H9 (cell line): ENCODE data around the gene INPP5F. TPM values are rescaled to one million over a fixed set of nuclear protein-coding genes. Genes with fewer than 3 reads are reported as not detected.

ENCODE experiments used
- DNase-seq: peaks from one replicate; pipeline ENCODE4 v3.0.0-alpha.2; 2017
- H2AFZ ChIP-seq: one replicate; pipeline ENCODE4 v1.6.1; 2013; ENCODE audit warnings: mild to moderate bottlenecking, low read length, control low read depth, moderate library complexity
- H2AK5ac ChIP-seq: 2 replicates; pipeline ENCODE4 v1.6.1; 2013; ENCODE audit warnings: low read length, control low read depth, mixed read lengths; ENCODE audit not compliant: insufficient read length
- H2BK120ac ChIP-seq: one replicate; pipeline ENCODE4 v1.6.1; 2013; ENCODE audit warnings: low read depth, mild to moderate bottlenecking, low read length, control low read depth, inconsistent platforms; ENCODE audit not compliant: poor library complexity, severe bottlenecking
- H2BK12ac ChIP-seq: 2 replicates; pipeline ENCODE4 v1.6.1; 2013; ENCODE audit warnings: low read length, control low read depth, mixed read lengths, low read depth; ENCODE audit not compliant: insufficient read length
- H2BK15ac ChIP-seq: 2 replicates; pipeline ENCODE4 v1.6.1; 2013; ENCODE audit warnings: low read depth, low read length, control low read depth
- H2BK20ac ChIP-seq: one replicate; pipeline ENCODE4 v1.6.1; 2013; ENCODE audit warnings: low read depth, mild to moderate bottlenecking, low read length, control low read depth, inconsistent platforms; ENCODE audit not compliant: poor library complexity, severe bottlenecking
- H2BK5ac ChIP-seq: 2 replicates; pipeline ENCODE4 v1.6.1; 2013; ENCODE audit warnings: low read length, control low read depth, mixed read lengths; ENCODE audit not compliant: insufficient read length
- H3K14ac ChIP-seq: 2 replicates; pipeline ENCODE4 v1.6.1; 2013; ENCODE audit warnings: low read length, control low read depth; ENCODE audit not compliant: insufficient read depth
- H3K18ac ChIP-seq: 2 replicates; pipeline ENCODE4 v1.6.1; 2013; ENCODE audit warnings: low read depth, mild to moderate bottlenecking, mixed read lengths, low read length, control low read depth; ENCODE audit not compliant: insufficient read length
- H3K23ac ChIP-seq: 2 replicates; pipeline ENCODE4 v1.6.1; 2013; ENCODE audit warnings: low read length, control low read depth, mixed read lengths, low read depth; ENCODE audit not compliant: insufficient read length
- H3K23me2 ChIP-seq: 2 replicates; pipeline ENCODE4 v1.6.1; 2013; ENCODE audit warnings: low read depth, mild to moderate bottlenecking, mixed read lengths, low read length, control low read depth; ENCODE audit not compliant: insufficient read length, poor library complexity, severe bottlenecking
- H3K27ac ChIP-seq: 2 replicates; pipeline ENCODE4 v1.5.1; 2013; ENCODE audit warnings: low read length, control low read depth, mixed read lengths, low read depth; ENCODE audit not compliant: insufficient read length
- H3K27me3 ChIP-seq: 2 replicates; pipeline ENCODE4 v1.6.1; 2013; ENCODE audit warnings: low read length, control low read depth, inconsistent platforms; ENCODE audit not compliant: insufficient read depth
- H3K4ac ChIP-seq: 2 replicates; pipeline ENCODE4 v1.6.1; 2013; ENCODE audit warnings: low read depth, mild to moderate bottlenecking, control low read depth, inconsistent platforms, low read length, moderate library complexity
- H3K4me1 ChIP-seq: 2 replicates; pipeline ENCODE4 v1.6.1; 2013; ENCODE audit warnings: low read length, control low read depth, inconsistent platforms; ENCODE audit not compliant: insufficient read depth
- H3K4me2 ChIP-seq: 2 replicates; pipeline ENCODE4 v1.6.1; 2013; ENCODE audit warnings: low read length, control low read depth, mixed read lengths; ENCODE audit not compliant: insufficient read length, insufficient read depth
- H3K56ac ChIP-seq: 2 replicates; pipeline ENCODE4 v1.6.1; 2013; ENCODE audit warnings: low read depth, mild to moderate bottlenecking, mixed read lengths, low read length, control low read depth; ENCODE audit not compliant: insufficient read length
- H3K79me1 ChIP-seq: 2 replicates; pipeline ENCODE4 v1.6.1; 2013; ENCODE audit warnings: low read depth, mild to moderate bottlenecking, moderate library complexity, low read length, control low read depth, inconsistent platforms; ENCODE audit not compliant: insufficient read depth, poor library complexity, severe bottlenecking
- H3K79me2 ChIP-seq: 2 replicates; pipeline ENCODE4 v1.6.1; 2013; ENCODE audit warnings: low read length, control low read depth, inconsistent platforms; ENCODE audit not compliant: insufficient read depth
- H3K9ac ChIP-seq: 2 replicates; pipeline ENCODE4 v1.6.1; 2013; ENCODE audit warnings: low read length, control low read depth, mixed read lengths; ENCODE audit not compliant: insufficient read length; ENCODE audit errors: extremely low read depth
- H3K9me3 ChIP-seq: one replicate; pipeline ENCODE4 v1.6.1; 2013; ENCODE audit warnings: low read depth, low read length, inconsistent platforms; ENCODE audit not compliant: control insufficient read depth
- H3T11ph ChIP-seq: one replicate; pipeline ENCODE4 v1.6.1; 2013; ENCODE audit warnings: mild to moderate bottlenecking, low read length, control low read depth, inconsistent platforms
- H4K20me1 ChIP-seq: one replicate; pipeline ENCODE4 v1.6.1; 2013; ENCODE audit not compliant: control insufficient read depth, insufficient read length, insufficient read depth
- H4K5ac ChIP-seq: 2 replicates; pipeline ENCODE4 v1.6.1; 2013; ENCODE audit warnings: low read depth, mild to moderate bottlenecking, mixed read lengths, low read length, control low read depth; ENCODE audit not compliant: insufficient read length
- H4K8ac ChIP-seq: replicated peaks from 2 replicates; pipeline ENCODE4 v1.6.1; 2013; ENCODE audit warnings: low read length, control low read depth, mixed read lengths, low read depth; ENCODE audit not compliant: insufficient read length
- H4K91ac ChIP-seq: 2 replicates; pipeline ENCODE4 v1.6.1; 2013; ENCODE audit warnings: low read depth, mild to moderate bottlenecking, moderate library complexity, mixed read lengths, low read length, control low read depth; ENCODE audit not compliant: insufficient read length
- H3K27ac Mint-ChIP-seq, 3 experiments: 2 replicates in 2 of 3; 3 replicates in 1 of 3; pipeline ENCODE4 v1.8.0; 2020 to 2021; ENCODE audit warnings: mixed read lengths in 3 of 3, mild to moderate bottlenecking in 1 of 3, moderate library complexity in 1 of 3
- H3K27me3 Mint-ChIP-seq: 2 replicates; pipeline ENCODE4 v1.8.0; 2021; ENCODE audit warnings: low read depth, mild to moderate bottlenecking, moderate library complexity, mixed read lengths
- H3K36me3 Mint-ChIP-seq, 3 experiments: 2 replicates in 2 of 3; 3 replicates in 1 of 3; pipeline ENCODE4 v1.8.0; 2020 to 2021; ENCODE audit warnings: low read depth in 3 of 3, mixed read lengths in 3 of 3; ENCODE audit not compliant: insufficient read depth in 1 of 3
- H3K4me1 Mint-ChIP-seq, 2 experiments: 2 replicates each; pipeline ENCODE4 v1.8.0; 2020; ENCODE audit warnings: mixed read lengths in 2 of 2
- H3K4me3 Mint-ChIP-seq, 2 experiments: 2 replicates in 1 of 2; 3 replicates in 1 of 2; pipeline ENCODE4 v1.8.0; 2020 to 2021; ENCODE audit warnings: mild to moderate bottlenecking in 2 of 2, mixed read lengths in 2 of 2, moderate library complexity in 1 of 2
- H3K9me3 Mint-ChIP-seq, 2 experiments: 2 replicates in 1 of 2; 3 replicates in 1 of 2; pipeline ENCODE4 v1.8.0; 2020; ENCODE audit warnings: mild to moderate bottlenecking in 2 of 2, mixed read lengths in 2 of 2, moderate library complexity in 1 of 2
- CTCF ChIP-seq: fragments of 200-600 bp; sonication (generic); conservative IDR thresholded peaks from 3 replicates; pipeline ENCODE4 v1.8.0; 2021; ENCODE audit warnings: antibody characterized with exemption, mild to moderate bottlenecking
- WGBS: extraction: QIAGEN DNeasy Blood & Tissue Kit; methylation state at CpG from one replicate; pipeline ENCODE4 v1.1.7; 2013; ENCODE audit warnings: missing lambda C conversion rate, low lambda C conversion rate, mixed read lengths; ENCODE audit not compliant: insufficient read length; ENCODE audit errors: extremely low coverage; 5-methylcytosine and 5-hydroxymethylcytosine counted together
- total RNA-seq: library from RNA; stranded (reverse); gene quantifications from 2 replicates; pipeline ENCODE4 v1.2.1, GENCODE V29; 2021

INPP5F gene
- total RNA-seq, 1 experiment from 2014 or later, result 108 TPM

- Histone ChIP-seq H4K5ac (no peak overlapping the region), H2BK20ac (no peak overlapping the region), H3K4me2 (no peak overlapping the region), H3K27me3 (no peaks in the 10 kb centered on the region), H3K9ac (no peak overlapping the region), H2AK5ac (no peak overlapping the region), H3K56ac (no peak overlapping the region), H3K14ac (no peak overlapping the region), H2BK5ac (no peak overlapping the region), H3K79me2 (no peaks in the 10 kb centered on the region), H3K23ac (no peak overlapping the region), H2BK120ac (no peak overlapping the region), H2AFZ (no peak overlapping the region), H3T11ph (no peak overlapping the region), H4K8ac (no peak overlapping the region), H4K20me1 (no peaks in the 10 kb centered on the region), H2BK12ac (no peak overlapping the region), H3K27ac (no peak overlapping the region), H3K18ac (no peak overlapping the region), H3K9me3 (no peaks in the 10 kb centered on the region), H3K4ac (no peak overlapping the region), H3K23me2 (no peaks in the 10 kb centered on the region), H4K91ac (no peak overlapping the region), H3K79me1 (no peaks in the 10 kb centered on the region), H3K4me1 (no peaks in the 10 kb centered on the region), H2BK15ac (no peak overlapping the region)
- peaks cover 1% of the 10 kb centered on the region for H3K27me3 Mint-ChIP-seq
- no peak overlapping the region for H3K27ac Mint-ChIP-seq
- H3K36me3 Mint-ChIP-seq, result peaks cover 0 to 2% (median 2%) of the 10 kb centered on the region in 3 experiments; a peak in 3 of 7 replicates
- H3K4me1 Mint-ChIP-seq, result peaks cover 8 to 9% of the 10 kb centered on the region in 2 experiments
- DNase-seq, result no peak
- peaks cover 5 to 10% of the 10 kb centered on the region in 2 experiments for H3K9me3 Mint-ChIP-seq
- no CpG with 5 or more reads among the region's 7 CpGs for WGBS
- no peak for TF ChIP-seq CTCF
- H3K4me3 Mint-ChIP-seq, result no peak overlapping the region
These were observed 31.2 kb upstream of the INPP5F start for GRCh38 chr10:119694608-119695007.
